Adrenal gland (tissue), 5 donors: ENCODE measurements around the gene MAVS.
"Not testable (repeated sequence)": the region's sequence is repeated elsewhere in the genome, so short reads cannot be mapped to it uniquely, and the experiment has no call there.

Source experiments
- CTCF ChIP-seq, 6 experiments: fragments of 450-650 bp in 4 of 6; fragments of 200-600 bp in 2 of 6; sonication (generic) in 1 of 6; IDR thresholded peaks; 1 replicate in 5 of 6; 2 replicates in 1 of 6; pipeline versions ENCODE4 v1.5.1 to v1.8.0; 2016 to 2021; ENCODE audit warnings: antibody characterized with exemption in 6 of 6, mild to moderate bottlenecking in 2 of 6, moderate library complexity in 1 of 6
- POLR2A ChIP-seq, 2 donors: fragments of 450-650 bp; IDR thresholded peaks; one replicate each; pipeline ENCODE4 v1.6.1; 2017; ENCODE audit warnings: antibody characterized with exemption in 2 of 2, mild to moderate bottlenecking in 2 of 2, moderate library complexity in 1 of 2
- donor health status: DM: no; HTN: no; CAD: no.

DNA sequence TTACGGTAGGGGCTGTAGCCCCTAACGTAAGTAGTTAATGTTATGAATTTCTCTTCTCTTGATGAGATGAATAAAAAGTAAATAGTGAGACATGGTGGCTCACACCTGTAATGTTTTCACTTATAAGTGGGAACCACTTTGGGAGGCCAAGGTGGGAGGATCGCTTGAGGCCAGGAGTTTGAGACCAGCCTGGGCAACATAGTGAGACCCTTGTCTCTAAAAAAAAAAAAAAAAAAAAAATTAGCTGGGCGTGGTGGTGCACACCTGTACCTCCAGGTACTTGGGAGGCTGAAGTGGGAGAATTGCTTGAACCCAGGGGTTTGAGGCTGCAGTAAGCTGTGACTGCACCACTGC lies 32.3 kb downstream of the MAVS start:
- TF ChIP-seq POLR2A, CTCF (IDR thresholded peaks at IDR 0.05): not testable (repeated sequence)
